Activated CD4-positive, alpha-beta T cell treated with anti-CD3 and anti-CD28 coated beads, Interleukin-2, amount 50 U/mL, for 48 hours (primary cell): ENCODE results near the gene VWA3B.

Experiments used
- DNase-seq, 2 experiments: peaks; one replicate each; pipeline ENCODE4 v3.0.0-alpha.2; 2020

VWA3B gene

DNA sequence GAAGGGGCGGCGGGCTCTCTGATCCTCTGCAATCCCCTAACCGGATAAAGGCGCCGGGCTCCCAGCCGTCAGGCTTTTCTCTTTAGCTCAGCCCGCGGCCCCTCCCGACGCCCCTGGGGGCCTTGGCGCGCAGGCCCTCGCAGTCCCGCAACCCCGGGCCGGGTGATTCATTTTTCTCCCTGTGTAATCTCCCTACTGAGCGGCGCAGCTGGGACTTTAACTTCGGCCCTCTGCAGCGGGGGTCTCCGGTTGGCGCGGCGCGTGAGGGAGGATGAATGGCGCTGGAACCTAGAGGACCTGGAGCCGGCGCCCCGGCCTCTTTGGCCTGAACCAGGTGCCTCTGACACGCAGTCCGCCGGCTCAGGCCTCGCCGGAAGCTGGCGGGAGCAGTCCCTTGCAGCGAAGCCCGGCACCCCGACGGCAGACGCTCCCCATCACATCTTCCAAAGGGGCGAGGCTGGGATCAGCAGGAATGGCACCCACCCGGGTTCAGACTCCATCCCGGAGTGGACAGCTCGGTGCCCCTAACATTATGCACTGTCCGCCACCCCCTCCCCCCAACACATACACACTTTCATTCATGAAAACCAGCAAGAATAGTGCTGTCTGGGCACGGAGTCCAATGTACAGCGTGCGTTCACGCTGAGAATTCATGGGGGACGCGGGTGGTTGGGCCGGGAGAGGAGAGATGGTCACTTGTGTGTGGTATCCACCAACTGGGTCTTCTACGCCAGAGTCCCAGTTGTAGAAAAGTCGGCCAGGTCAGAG is 260.5 kb downstream of the VWA3B start:
- no peak for DNase-seq

DNA sequence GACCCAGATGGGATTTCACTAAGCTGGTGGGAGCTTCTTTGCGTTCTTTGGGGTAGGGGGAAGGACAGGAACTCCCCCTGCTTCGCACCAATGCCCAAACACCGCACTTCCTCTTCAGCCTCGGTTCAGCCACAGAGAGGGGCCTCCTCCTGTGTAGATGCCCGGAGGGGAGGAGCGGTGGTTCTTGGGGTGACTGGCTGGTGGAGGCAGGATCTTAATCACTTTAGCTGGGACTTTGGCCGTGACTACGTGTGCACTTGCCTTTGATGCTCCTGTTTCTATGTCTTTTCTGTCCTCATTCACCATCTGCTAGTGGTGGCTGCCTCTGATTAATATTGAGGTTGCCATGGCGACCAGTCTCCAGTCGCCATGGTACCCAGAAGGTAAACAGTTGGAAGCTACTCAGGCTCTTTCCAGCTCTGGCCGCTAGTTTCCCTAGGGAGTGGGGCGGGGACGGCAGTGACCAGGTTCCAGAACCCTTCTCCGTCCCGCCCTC is 261.1 kb downstream of the VWA3B start:
- no peak for DNase-seq

DNA sequence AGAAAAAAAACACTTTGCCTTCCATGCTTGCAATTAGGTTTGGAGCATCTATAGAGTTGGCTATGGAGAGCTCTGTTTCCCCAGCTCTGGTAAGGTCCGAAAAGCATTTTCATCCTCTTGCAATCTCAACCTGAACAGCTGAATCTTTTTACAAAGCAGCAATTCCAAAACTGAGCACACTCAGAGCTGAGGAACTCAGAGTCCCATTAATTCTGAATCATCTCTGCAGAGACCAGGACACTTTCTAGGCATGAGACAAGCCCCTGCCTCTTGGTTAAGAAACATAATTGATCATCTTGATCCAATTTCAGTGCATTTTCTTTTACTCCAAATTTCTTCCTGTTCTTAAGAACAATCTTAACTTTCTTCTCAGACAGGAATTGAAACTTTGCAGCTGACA is 263.4 kb downstream of the VWA3B start:
- DNase-seq, result no peak

DNA sequence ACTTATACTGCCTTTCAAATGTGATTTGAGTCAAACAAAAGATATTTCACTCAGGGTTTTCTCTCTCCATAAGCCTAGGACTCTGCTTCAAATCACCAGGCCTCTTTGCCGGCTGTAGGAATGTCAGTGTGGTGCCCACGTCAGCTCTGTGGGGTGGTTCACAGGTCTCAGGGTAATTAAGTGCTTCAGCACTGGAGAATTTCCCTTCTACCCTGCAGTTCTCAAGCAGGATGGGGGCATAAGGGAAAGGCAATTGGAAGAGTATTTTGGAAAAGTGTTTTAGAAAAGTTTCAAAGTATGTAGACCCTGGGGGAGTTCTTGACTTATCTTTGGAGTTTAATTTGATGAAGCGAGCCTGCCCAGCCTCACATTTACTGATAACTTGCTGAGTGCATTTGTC is 268.9 kb downstream of the VWA3B start:
- DNase-seq, result no peak

DNA sequence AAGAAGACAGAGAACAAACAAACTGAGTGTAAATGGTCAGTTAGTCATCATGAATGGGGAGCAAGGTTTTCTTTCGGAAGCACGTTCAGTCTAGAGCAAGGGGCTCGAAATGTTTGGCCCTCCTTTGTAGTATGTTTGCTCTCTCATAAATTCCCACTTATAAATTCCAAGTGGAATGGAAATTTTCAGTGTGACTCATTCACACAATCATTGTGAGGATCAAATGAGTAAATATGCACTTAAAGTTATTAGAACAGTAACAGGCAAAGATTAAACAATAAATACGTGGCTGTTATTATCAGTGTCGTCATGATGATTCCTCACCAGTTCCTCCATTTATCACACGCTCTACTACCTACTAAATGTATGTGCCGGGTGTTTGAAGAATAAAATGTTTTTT is 269.8 kb downstream of the VWA3B start:
- no peak for DNase-seq

DNA sequence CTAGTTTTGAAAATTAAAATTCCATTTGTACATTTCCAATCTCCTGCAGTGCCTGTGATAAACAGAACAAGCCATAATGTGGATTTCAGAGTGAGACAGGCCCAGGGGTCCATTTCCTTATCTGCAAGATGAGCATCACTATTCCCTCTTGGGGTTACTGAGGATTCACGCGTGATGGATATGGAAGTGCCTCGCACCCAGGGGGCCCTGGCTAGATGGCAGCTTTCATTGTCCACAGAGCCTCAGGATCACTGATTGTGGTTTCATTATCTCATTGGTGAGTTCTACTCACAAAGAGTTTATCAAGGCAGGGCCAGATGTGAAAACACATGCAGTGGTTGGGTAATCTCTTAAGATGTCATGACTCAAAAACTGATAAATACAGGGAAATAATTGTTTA is 270.9 kb downstream of the VWA3B start:
- DNase-seq, result no peak

DNA sequence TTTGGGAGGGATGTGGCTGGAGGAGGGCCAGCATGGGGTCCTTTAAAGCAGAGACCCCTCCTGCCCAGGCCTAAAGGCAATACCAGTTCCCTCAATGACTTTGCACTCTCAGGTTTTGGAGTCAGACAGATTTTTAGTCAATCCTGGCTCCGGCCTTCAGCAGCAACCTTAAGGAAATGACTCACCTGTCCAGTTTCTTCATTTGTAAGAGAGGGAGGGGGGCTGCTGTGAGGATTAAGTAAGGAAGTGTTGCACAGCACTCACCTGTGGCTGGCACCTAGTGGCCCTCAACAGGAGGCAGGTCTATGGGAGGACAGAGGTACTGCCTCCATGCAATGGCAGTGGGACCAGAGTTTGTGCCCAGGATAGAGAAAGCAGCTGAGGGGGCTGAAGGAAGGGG is 273.0 kb downstream of the VWA3B start:
- DNase-seq, result no peak
